Body of pancreas (tissue), 4 donors: ENCODE measurements around the gene ADGRL3.

Experiments
- POLR2A ChIP-seq, 3 donors: fragments of 450-650 bp; IDR thresholded peaks; one replicate each; pipeline ENCODE4 v1.6.1; 2016; ENCODE audit warnings: antibody characterized with exemption in 3 of 3, mild to moderate bottlenecking in 2 of 3
- TF ChIP-seq, protein P1 (sequence below), 7 experiments: fragments of 450-650 bp in 4 of 7; fragments of 200-600 bp in 3 of 7; sonication (generic) in 3 of 7; IDR thresholded peaks; one replicate each; pipeline ENCODE4 v1.5.1; 2016 to 2019; ENCODE audit warnings: antibody characterized with exemption in 7 of 7

- TF ChIP-seq, protein P1, sequence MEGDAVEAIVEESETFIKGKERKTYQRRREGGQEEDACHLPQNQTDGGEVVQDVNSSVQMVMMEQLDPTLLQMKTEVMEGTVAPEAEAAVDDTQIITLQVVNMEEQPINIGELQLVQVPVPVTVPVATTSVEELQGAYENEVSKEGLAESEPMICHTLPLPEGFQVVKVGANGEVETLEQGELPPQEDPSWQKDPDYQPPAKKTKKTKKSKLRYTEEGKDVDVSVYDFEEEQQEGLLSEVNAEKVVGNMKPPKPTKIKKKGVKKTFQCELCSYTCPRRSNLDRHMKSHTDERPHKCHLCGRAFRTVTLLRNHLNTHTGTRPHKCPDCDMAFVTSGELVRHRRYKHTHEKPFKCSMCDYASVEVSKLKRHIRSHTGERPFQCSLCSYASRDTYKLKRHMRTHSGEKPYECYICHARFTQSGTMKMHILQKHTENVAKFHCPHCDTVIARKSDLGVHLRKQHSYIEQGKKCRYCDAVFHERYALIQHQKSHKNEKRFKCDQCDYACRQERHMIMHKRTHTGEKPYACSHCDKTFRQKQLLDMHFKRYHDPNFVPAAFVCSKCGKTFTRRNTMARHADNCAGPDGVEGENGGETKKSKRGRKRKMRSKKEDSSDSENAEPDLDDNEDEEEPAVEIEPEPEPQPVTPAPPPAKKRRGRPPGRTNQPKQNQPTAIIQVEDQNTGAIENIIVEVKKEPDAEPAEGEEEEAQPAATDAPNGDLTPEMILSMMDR (IDR thresholded peaks at IDR 0.05): no peak
- no peak for TF ChIP-seq POLR2A (IDR thresholded peaks at IDR 0.05)
Observed at GRCh38 chr4:61575796-61576195, 375.7 kb downstream of the ADGRL3 start.
